Embryonic facial prominence (tissue), 1 donor: ENCODE measurements around the gene OSR1.
"Not testable (repeated sequence)": the region's sequence is repeated elsewhere in the genome, so short reads cannot be mapped to it uniquely, and the experiment has no call there.

Experiments
- DNase-seq: peaks from one replicate; pipeline ENCODE4 v3.0.0-alpha.2; 2016; ENCODE audit errors: extremely low spot score

The OSR1 gene

DNA sequence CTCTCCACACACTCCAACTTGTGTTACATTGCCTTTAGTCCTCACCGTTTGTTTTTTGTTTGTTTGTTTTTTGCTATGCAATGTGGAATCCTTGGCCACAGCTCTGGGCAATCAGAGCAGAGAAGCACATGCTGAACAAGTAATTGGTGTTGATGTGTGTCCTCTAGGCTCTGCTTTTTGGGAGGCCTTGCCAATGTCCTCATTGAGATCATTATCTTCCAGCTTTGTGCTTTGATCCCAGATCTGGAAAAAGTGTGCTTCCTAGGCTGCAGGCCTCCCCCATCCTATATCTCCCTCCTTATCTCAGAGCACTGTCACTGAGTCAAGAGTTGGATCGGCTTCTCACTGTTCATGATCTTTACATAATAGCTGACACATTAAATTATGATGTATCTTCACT lies 25.9 kb downstream of the OSR1 start:
- DNase-seq = no peak

- DNase-seq = no peak
These were observed 27.0 kb downstream of the OSR1 start for GRCh38 chr2:19331450-19331849.

GRCh38 chr2:19330436-19330835 lies 28.0 kb downstream of the OSR1 start:
- DNase-seq = no peak

DNA sequence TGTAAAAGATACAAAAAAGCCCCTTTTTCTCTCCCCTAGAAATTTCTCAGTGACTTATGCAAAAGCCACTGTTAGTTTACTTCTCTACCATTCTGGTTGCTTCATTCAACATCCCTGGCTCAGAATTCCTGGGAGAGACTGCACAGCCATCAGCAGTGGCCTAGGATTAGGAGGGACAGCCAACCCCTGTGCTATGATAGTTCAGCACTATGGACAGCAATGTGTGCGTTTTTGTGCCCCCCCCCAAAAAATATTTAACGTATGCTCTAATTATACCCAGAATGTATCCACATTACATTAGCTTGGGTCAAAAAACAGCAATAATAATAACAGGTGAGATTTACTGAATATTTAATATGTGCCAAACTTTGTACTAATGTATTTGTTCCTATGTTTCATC lies 29.0 kb downstream of the OSR1 start:
- no peak for DNase-seq

DNA sequence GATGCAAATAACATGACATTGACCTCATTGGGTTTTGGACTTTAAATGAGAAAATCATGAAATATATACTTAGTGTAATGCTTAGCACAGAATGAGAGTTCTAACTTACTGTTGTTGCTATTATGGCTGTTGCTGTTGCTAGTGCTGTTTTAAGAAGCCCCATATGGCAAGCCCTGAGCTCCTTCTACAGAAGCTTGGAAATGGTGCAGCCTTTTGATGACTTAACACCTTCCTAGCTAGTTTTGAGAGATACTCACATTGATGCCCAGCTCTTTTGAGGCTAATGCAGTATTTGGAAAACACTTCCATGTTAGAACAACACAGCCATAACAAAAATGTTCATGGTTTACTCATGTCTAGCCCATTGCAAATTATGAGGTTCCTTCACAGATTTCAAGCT lies 30.9 kb downstream of the OSR1 start:
- no peak for DNase-seq

DNA sequence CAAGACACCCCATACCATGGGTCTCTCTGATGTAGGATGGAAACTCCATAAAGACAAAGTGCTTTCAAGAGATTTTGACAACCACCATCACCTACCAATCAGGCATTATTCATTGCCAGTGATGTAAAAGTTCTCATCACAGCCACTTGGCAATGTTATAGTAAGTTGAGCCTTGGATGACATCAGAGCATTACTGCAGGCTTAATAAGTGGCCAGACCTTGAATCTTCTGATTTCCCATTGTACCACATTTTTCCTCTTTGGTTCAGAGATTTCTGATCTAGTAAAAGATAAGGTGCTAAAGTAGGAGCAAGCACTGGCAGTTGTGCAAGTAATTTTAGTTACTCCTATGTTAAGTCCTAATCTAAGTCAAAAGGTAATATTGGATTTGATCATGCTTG lies 36.5 kb downstream of the OSR1 start:
- no peak for DNase-seq

GRCh38 chr2:19320813-19321212 lies 37.6 kb downstream of the OSR1 start:
- no peak for DNase-seq

DNA sequence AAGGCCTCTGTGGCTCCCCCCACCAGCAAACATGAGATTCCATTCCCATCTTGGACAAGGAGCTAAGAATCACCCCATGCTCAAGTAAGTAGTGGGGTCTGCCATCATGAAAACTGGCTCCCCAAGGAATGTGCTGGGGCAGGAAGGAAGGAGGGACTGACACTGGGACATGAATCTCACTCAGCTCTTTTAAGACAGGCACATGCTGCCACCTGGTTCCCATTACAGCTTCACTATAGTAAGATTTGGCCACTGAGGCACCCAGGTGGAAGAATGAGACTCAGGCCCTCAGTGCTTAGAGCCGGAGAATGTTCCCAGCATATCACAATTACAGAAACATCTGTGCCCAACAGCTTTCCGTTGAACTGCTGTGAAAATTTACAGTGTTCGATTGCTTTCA lies 38.7 kb downstream of the OSR1 start:
- DNase-seq = no peak

DNA sequence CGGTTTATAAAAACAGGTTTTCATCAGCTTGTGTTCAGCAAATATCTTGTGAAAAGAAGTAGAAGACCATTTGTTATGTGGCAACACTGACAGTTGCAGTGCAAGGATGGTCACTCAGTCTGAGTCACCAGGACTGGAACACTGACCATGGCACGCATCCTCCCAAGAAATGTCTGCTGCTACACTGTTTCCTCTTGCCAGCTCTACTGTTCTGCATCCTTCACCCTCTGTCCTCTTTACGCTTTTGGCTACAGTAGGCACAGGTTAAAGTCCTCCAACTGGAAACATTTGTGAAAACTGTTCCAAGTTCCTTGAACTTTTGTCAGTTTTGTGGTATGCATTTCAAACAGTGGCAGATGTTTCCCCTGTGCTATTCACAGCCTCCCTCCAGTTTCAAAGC lies 39.4 kb downstream of the OSR1 start:
- no peak for DNase-seq

GRCh38 chr2:19313553-19313952 lies 44.9 kb downstream of the OSR1 start:
- DNase-seq = no peak

DNA sequence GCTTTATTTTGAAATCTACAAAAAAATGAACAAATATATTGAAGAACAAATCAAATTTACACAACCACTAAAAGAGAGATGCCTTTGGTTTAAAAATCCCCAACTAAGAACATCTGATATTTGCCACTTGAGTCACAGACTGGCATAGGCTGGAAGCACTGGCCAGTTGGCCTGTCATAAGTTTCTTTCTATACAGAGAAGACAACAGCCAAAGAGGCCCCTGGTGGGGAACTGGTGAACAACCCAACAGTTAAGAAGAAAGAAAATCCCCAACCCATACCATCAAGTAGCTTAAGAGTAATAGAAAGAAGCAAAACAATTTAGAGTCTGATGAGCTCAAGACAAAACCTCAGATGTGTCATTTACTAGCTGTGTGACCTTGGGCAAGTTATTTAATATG lies 45.5 kb downstream of the OSR1 start:
- no peak for DNase-seq

- not testable (repeated sequence) for DNase-seq
These were observed 52.4 kb downstream of the OSR1 start for GRCh38 chr2:19306065-19306464.

- not testable (repeated sequence) for DNase-seq
These were observed 52.9 kb downstream of the OSR1 start for GRCh38 chr2:19305400-19306055.

DNA sequence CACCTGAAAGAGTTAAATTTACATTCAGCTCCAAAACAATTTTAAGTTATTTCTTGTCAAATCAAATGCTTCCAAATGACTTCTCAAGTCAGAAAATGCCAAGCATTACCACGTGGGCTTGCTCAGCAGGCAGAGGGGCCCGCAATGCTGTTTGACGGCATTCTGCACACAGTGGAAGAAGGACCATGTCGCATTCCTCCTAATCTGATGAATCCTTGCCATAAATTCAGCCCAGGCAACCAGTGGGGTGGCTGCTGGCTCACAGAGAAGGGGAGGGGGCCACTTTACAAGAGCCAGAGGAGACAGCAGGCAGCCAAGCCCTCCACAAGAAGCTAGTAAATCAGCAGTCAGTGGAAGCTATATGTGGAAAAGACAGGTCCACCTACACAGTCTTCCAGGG lies 56.7 kb downstream of the OSR1 start:
- no peak for DNase-seq
